Sigmoid colon (tissue), 7 donors: ENCODE measurements around the gene GABARAPL1. TPM values are rescaled to one million over a fixed set of nuclear protein-coding genes. Genes with fewer than 3 reads are reported as not detected.
"Not testable (repeated sequence)": the region's sequence is repeated elsewhere in the genome, so short reads cannot be mapped to it uniquely, and the experiment has no call there.

Experiments
- DNase-seq: peaks from one replicate; pipeline ENCODE4 v3.0.0-alpha.2; 2019
- H3K27ac ChIP-seq, 4 donors: fragments of 200-600 bp; sonication (generic); one replicate each; pipeline ENCODE4 v1.5.1; 2016 to 2019; ENCODE audit warnings: mild to moderate bottlenecking in 1 of 4
- H3K27me3 ChIP-seq, 3 donors: fragments of 200-600 bp; sonication (generic); one replicate each; pipeline ENCODE4 v1.5.1; 2019; ENCODE audit warnings: mild to moderate bottlenecking in 1 of 3
- H3K36me3 ChIP-seq, 4 donors: fragments of 200-600 bp; sonication (generic); one replicate each; pipeline ENCODE4 v1.5.1; 2016 to 2019
- H3K4me1 ChIP-seq, 4 donors: fragments of 200-600 bp; sonication (generic); one replicate each; pipeline ENCODE4 v1.5.1; 2017 to 2019
- H3K4me3 ChIP-seq, 4 donors: fragments of 200-600 bp; sonication (generic); one replicate each; pipeline ENCODE4 v1.5.1; 2017 to 2019; ENCODE audit warnings: mild to moderate bottlenecking in 2 of 4, moderate library complexity in 1 of 4
- H3K9me3 ChIP-seq, 4 donors: fragments of 200-600 bp in 3 of 4; sonication (generic) in 3 of 4; one replicate each; pipeline versions ENCODE4 v1.5.1 to v1.6.1; 2013 to 2019
- CTCF ChIP-seq, 4 experiments: fragments of 450-650 bp in 3 of 4; fragments of 200-600 bp in 1 of 4; IDR thresholded peaks; one replicate each; pipeline ENCODE4 v1.5.1; 2016 to 2019; ENCODE audit warnings: antibody characterized with exemption in 4 of 4, mild to moderate bottlenecking in 3 of 4, moderate library complexity in 2 of 4
- EP300 ChIP-seq, 4 donors: sonication (generic); formaldehyde crosslinking; IDR thresholded peaks; one replicate each; pipeline ENCODE4 v1.6.1; 2017; ENCODE audit warnings: antibody characterized with exemption in 4 of 4
- POLR2A ChIP-seq, 2 donors: fragments of 450-650 bp; IDR thresholded peaks; one replicate each; pipeline ENCODE4 v1.6.1; 2016; ENCODE audit warnings: antibody characterized with exemption in 2 of 2, mild to moderate bottlenecking in 2 of 2, moderate library complexity in 2 of 2
- POLR2AphosphoS5 ChIP-seq, 4 donors: sonication (generic); formaldehyde crosslinking; IDR thresholded peaks; one replicate each; pipeline ENCODE4 v1.6.1; 2017; ENCODE audit warnings: antibody characterized with exemption in 4 of 4
- WGBS, 2 donors: extraction: QIAGEN DNeasy Blood & Tissue Kit; methylation state at CpG; one replicate each; pipeline ENCODE4 v1.1.7; 2013; 5-methylcytosine and 5-hydroxymethylcytosine counted together
- intact Hi-C: fragments of 100-400 bp; cut with DNase I; formaldehyde crosslinking; loops from one replicate; pipeline ENCODE4 v1.15.1; 2023
- polyA plus RNA-seq, 3 donors: library from polyadenylated mRNA; stranded (reverse); fragments of 200-250 nt; gene quantifications; one replicate each; pipeline ENCODE4 v1.2.3, GENCODE V29; 2013
- total RNA-seq, 4 donors: library from RNA; depleted of rRNA; stranded (reverse); fragments of >200 nt; gene quantifications; one replicate each; pipeline ENCODE4 v1.1.0, GENCODE V29; 2016
- donor health status: healthy with polysubstance abuse.
- donor health status: Bipolar disorder and iron deficiency.
- donor health status: healthy.

The GABARAPL1 gene
- total and polyA plus RNA-seq, 7 donors, result 38.3 to 122 (median 78.5) TPM

GRCh38 chr12:10218021-10218420 is 5.3 kb downstream of the GABARAPL1 start:
- intact Hi-C loops, result loop anchor here (10.0 kb wide), 1 partner anchor 1303 kb away; the partner anchor contains the start of gene PHC1
- Histone ChIP-seq H3K4me3 (no peak overlapping the region), H3K9me3 (no peaks in the 10 kb centered on the region), H3K36me3 (peaks cover 26 to 59% (median 38%) of the 10 kb centered on the region in 4 donors), H3K27me3 (no peaks in the 10 kb centered on the region), H3K4me1 (peaks cover 0 to 33% (median 29%) of the 10 kb centered on the region in 4 donors), H3K27ac (no peak overlapping the region)
- no peak for TF ChIP-seq POLR2A (IDR thresholded peaks at IDR 0.05)
- TF ChIP-seq EP300 (IDR thresholded peaks at IDR 0.05), result no peak
- no peak for TF ChIP-seq POLR2AphosphoS5 (IDR thresholded peaks at IDR 0.05)
- no peak for TF ChIP-seq CTCF (IDR thresholded peaks at IDR 0.05)
- no peak for DNase-seq
- 91 to 94% methylated on average over 6 of the region's 6 CpGs for WGBS, 2 donors

GRCh38 chr12:10220398-10221077 is 7.9 kb downstream of the GABARAPL1 start:
- Histone ChIP-seq H3K9me3 (no peaks in the 10 kb centered on the region), H3K27me3 (no peaks in the 10 kb centered on the region), H3K36me3 (peaks cover 32 to 72% (median 44%) of the 10 kb centered on the region in 4 donors), H3K4me1 (peaks cover 0 to 21% (median 19%) of the 10 kb centered on the region in 4 donors), H3K27ac (peak overlapping the region; percentile 56 to 71 (median 64)), H3K4me3 (no peak overlapping the region)
- 78 to 80% methylated on average over 8 of the region's 8 CpGs for WGBS, 2 donors
- TF ChIP-seq EP300 (IDR thresholded peaks at IDR 0.05), result no peak
- peak; percentile 55 to 73 (median 63) for TF ChIP-seq POLR2AphosphoS5 (IDR thresholded peaks at IDR 0.05)
- DNase-seq, result peak; percentile 92
- intact Hi-C loops, result no loop called here

- no peak overlapping the region for H3K27ac ChIP-seq
Observed at GRCh38 chr12:10221846-10222245, 9.2 kb downstream of the GABARAPL1 start.

GRCh38 chr12:10223208-10223607 is 10.5 kb downstream of the GABARAPL1 start:
- H3K27ac ChIP-seq, result no peak overlapping the region
- H3K36me3 ChIP-seq, result peaks cover 29 to 61% (median 42%) of the 10 kb centered on the region in 4 donors
- H3K27me3 ChIP-seq, result no peaks in the 10 kb centered on the region
- no peaks in the 10 kb centered on the region for H3K9me3 ChIP-seq
- intact Hi-C loops, result no loop called here
- DNase-seq, result no peak
- no peak overlapping the region for H3K4me3 ChIP-seq
- 86% methylated on average over 5 of the region's 5 CpGs for WGBS, 2 donors
- TF ChIP-seq POLR2A (IDR thresholded peaks at IDR 0.05) (no peak), POLR2AphosphoS5 (IDR thresholded peaks at IDR 0.05) (no peak), CTCF (IDR thresholded peaks at IDR 0.05) (no peak), EP300 (IDR thresholded peaks at IDR 0.05) (no peak)
- H3K4me1 ChIP-seq, result peaks cover 0 to 13% (median 12%) of the 10 kb centered on the region in 4 donors

More at GRCh38 chr12:10221846-10222245, 9.2 kb downstream of the GABARAPL1 start:
- Histone ChIP-seq H3K4me3 (no peak overlapping the region), H3K27me3 (no peaks in the 10 kb centered on the region), H3K36me3 (peaks cover 32 to 72% (median 44%) of the 10 kb centered on the region in 4 donors), H3K4me1 (peaks cover 0 to 14% (median 13%) of the 10 kb centered on the region in 4 donors), H3K9me3 (no peaks in the 10 kb centered on the region)
- intact Hi-C loops, result no loop called here
- no peak for TF ChIP-seq POLR2A (IDR thresholded peaks at IDR 0.05)
- no peak for TF ChIP-seq POLR2AphosphoS5 (IDR thresholded peaks at IDR 0.05)
- 96% methylated on average over 5 of the region's 5 CpGs for WGBS, 2 donors
- DNase-seq, result no peak

- DNase-seq, H3K4me3 ChIP-seq, intact Hi-C loops, H3K4me1 ChIP-seq, H3K27me3 ChIP-seq, H3K27ac ChIP-seq, H3K9me3 ChIP-seq: not testable (repeated sequence)
- peaks cover 27 to 39% (median 30%) of the 10 kb centered on the region in 4 donors for H3K36me3 ChIP-seq
- TF ChIP-seq POLR2AphosphoS5 (IDR thresholded peaks at IDR 0.05), result peak in 3 of 4 donors; percentile 20 to 52 (median 37)
- 94 to 95% methylated on average over 21 to 23 of the region's 26 CpGs for WGBS, 2 donors
Observed at GRCh38 chr12:10225426-10225825, 12.7 kb downstream of the GABARAPL1 start.

- no peak for TF ChIP-seq CTCF (IDR thresholded peaks at IDR 0.05)
- TF ChIP-seq POLR2AphosphoS5 (IDR thresholded peaks at IDR 0.05), result no peak
- no peak for TF ChIP-seq EP300 (IDR thresholded peaks at IDR 0.05)
- TF ChIP-seq POLR2A (IDR thresholded peaks at IDR 0.05), result no peak
- H3K9me3 ChIP-seq, result no peaks in the 10 kb centered on the region
- H3K27me3 ChIP-seq, result no peaks in the 10 kb centered on the region
- H3K4me3 ChIP-seq, result no peak overlapping the region
- intact Hi-C loops, result no loop called here
- peaks cover 22 to 33% (median 25%) of the 10 kb centered on the region in 4 donors for H3K36me3 ChIP-seq
- H3K4me1 ChIP-seq, result no peaks in the 10 kb centered on the region
- 95 to 98% methylated on average over 6 of the region's 6 CpGs for WGBS, 2 donors
- DNase-seq, result no peak
- H3K27ac ChIP-seq, result no peak overlapping the region
Observed at GRCh38 chr12:10226086-10226485, 13.4 kb downstream of the GABARAPL1 start.
